ENCODE data around the gene NTN1.

DNA sequence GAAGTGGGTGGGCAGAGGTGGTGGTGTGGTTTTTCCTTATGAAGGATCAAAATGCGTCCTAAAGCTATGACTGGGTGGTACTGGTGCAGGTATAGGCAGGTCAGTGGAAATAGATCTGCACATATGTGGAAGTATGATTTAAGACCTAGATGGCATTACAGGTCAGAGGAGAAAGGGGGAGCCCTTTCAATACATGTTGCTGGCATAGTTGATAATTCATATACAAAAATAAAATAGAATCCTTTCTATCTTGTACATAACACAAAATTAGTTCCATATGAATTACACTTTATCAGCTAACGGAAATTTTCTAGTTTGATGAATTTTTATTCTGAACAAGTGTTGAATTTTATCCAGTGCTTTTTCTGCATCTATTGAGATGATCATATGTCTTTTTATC lies 35.0 kb upstream of the NTN1 start:
- TF ChIP-seq, protein P1, sequence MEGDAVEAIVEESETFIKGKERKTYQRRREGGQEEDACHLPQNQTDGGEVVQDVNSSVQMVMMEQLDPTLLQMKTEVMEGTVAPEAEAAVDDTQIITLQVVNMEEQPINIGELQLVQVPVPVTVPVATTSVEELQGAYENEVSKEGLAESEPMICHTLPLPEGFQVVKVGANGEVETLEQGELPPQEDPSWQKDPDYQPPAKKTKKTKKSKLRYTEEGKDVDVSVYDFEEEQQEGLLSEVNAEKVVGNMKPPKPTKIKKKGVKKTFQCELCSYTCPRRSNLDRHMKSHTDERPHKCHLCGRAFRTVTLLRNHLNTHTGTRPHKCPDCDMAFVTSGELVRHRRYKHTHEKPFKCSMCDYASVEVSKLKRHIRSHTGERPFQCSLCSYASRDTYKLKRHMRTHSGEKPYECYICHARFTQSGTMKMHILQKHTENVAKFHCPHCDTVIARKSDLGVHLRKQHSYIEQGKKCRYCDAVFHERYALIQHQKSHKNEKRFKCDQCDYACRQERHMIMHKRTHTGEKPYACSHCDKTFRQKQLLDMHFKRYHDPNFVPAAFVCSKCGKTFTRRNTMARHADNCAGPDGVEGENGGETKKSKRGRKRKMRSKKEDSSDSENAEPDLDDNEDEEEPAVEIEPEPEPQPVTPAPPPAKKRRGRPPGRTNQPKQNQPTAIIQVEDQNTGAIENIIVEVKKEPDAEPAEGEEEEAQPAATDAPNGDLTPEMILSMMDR (IDR thresholded peaks at IDR 0.05), result no peak
- TF ChIP-seq POLR2A (IDR thresholded peaks at IDR 0.05), result no peak

All from breast epithelium (tissue), 3 donors.